Stimulated activated CD8-positive, alpha-beta memory T cell treated with anti-CD3 and anti-CD28 coated beads, Interleukin-4, amount 100 ng/mL, for 24 hours (primary cell): ENCODE measurements around the gene RAB8B.

Source experiments
- DNase-seq: peaks from one replicate; pipeline ENCODE4 v3.0.0-alpha.2; 2020; ENCODE audit warnings: low read depth

Gene RAB8B

DNA sequence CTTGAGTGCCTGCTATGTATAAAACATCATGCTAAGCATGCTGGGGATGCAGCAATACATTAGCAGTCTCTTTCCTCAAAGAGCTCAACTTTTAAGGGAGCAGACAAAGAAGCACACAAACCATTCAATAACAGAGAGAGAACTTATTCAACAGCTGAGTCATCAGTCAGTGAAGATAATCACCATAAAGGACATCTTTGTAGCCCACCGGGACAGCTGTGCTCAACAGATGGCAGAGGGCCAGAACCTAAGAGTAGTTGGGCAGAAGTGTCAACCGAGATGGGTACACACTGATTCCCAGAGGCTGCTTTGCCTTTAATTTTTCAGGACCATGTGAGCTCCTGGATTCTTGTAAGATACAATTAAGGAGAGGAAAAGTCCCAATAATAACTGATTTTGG lies 4.2 kb upstream of the RAB8B start:
- no peak for DNase-seq

DNA sequence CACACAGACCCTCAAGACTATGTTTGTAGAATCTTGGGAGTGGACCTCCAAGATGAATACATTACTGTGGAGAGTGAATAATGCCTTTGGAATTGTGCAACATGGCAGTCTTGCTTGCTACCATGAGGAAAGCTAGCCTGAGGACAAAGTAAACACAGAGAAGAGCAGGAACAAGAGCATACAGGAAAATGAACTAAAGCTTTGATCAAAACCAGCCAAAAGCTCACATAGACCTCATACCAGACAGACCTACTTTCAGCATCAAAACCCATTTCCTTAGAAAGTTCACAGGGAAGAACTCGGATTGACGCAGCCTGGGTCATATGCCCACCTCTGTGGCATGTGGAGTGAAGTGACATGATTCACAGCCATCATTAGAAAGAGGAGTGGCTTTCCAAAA lies 3.3 kb upstream of the RAB8B start:
- DNase-seq = no peak

DNA sequence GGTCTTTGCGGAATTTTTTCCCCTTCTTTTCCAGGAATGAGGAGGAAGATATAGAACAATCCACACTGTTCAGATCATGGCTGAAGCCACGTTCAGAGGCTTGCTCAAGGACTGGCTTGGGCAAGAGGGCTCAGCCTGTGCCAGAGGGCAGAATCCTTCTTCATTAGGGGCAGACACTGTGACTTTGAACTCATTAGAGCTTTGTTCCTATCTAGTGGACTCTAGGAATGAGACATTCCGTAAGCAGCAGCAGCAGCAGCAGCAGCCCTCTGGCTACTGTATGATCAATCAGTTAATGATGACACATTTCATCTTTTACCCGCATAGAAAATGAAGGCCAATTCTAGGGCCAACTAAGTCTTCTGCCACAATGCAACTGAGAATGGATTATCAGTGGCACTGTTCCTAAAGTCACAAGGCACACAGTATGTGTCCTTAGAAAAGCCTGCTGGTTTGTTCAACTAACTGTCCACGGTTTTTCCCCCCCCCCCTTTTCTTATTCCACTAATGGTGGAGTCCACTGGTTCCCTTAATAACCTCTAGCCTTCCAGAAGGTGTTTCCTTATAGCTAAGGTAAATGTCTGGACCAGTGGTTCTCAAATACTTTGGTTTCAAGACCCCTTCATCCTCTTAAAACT lies 1.7 kb upstream of the RAB8B start:
- no peak for DNase-seq

GRCh38 chr15:63188247-63188925 lies 1.0 kb upstream of the RAB8B start:
- no peak for DNase-seq

GRCh38 chr15:63189941-63190768 lies 749 bp downstream of the RAB8B start:
- no peak for DNase-seq

DNA sequence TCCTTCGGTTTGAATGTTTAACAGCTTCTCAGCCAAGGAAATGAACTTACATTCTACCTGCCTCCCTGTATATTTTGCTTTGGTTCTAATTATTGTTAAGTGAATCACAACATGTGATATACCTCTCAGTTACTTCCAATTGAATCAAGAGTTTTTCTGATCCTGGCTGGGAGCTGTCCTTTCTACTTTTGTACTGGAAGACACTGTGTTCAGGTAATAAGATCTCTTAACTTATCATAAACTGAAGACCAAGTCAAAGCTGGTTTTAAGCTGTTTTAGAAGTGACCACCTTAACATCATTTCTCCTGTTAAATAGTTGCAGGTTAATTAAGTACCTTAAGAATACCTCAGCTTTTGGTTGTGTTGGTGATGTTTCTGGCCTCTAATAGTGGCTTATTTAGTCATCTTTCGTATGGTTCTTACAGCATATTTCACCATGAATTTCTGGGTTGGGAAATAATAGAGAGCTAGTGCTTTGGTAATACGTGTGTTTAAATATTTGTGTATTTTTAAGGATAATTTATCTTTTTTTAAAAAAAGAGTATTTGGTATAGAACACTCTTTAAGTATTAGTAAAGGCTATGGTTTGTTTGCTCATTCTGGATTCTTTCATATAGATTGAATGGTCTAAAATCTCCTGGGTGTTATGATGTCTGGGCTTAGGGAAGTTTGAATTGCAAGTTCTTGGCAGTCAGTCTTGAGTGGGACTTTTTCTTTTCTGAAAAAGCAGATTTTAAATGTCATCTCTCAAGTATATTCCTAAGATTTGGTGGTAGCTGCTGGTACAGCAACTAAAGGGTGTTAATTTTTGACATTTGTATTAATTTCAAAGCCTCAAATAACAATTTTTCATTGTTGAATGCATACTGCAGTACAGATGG lies 1.6 kb downstream of the RAB8B start:
- DNase-seq = no peak

DNA sequence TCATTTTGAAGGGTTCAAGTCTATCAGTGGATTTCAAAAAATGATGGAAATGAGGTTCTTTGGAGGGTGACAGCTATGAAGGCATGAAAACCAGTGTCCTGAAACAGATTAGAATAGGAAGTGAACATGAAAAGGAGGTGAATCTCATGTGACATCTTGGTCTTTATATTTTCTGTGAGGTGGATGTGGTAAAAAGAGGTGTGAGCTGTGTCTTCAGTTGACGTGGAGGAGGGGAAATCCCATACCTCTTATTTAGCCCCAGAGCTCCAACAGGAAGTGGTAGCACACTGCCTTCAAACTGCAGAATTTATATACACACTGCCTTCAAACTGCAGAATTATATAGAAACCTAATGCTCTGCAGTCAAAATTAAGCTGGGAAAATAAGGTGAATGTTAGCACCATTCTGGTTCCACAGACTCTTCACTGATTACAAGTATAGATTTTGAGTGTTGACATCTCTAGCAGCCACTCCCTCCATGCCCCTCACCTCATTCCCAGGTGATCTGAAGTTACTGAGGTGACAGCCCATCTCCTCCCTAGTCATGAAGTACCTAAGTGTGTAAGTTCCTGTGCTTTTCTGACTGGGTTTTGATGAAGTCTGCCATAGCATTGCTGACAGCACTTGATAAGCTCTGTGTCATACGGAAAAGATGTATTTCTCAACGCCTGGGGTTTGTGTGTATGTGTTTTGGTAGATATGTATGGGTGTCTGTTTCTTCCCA lies 2.7 kb downstream of the RAB8B start:
- no peak for DNase-seq

DNA sequence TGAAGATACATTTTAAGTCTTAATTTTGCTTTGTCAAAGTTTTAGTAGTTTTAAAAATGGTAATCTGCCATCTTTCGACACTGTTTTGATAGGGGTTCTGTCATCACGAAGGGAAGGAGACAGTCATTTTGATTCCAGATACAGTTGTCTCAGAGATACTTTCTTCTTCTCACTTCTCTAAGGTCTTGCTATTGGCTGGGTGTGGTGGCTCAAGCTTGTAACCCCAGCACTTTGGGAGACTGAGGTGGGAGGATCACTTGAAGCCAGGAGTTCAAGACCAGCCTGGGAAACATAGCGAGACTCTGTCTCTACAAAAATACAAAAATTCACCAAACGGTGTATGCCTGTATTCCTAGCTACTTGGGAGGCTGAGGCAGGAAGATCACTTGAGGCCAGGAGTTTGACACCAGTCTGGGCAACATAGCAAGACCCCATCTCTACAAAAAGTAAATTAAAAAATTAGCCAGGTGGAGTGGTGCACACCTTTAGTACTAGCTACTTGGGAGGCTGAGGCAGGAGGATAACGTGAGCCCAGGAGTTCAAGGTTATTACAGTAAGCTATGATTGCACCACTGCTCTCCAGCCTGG lies 3.3 kb downstream of the RAB8B start:
- DNase-seq = no peak

DNA sequence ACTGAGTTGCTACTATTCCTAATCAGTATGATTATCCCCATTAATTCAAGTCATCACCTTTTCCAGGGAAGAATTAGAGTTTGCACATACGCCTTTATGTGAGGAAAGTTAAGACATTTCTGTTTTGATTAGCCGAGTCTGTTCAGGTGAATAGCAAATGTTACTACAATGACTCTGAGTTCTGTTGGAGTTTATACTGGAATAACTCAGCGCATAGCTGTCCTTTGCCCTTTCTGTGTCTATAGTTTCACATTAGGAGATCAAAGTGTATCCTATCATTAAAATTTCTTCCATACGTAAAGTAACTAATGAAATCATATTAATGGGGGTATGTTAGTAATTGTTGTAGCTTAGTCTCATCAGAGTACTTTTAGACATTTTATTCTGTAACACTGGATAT lies 4.9 kb downstream of the RAB8B start:
- DNase-seq = no peak

GRCh38 chr15:63194880-63195568 lies 5.6 kb downstream of the RAB8B start:
- no peak for DNase-seq

GRCh38 chr15:63195569-63196015 lies 6.2 kb downstream of the RAB8B start:
- DNase-seq = no peak

- no peak for DNase-seq
Observed at GRCh38 chr15:63196842-63197241, 7.4 kb downstream of the RAB8B start.

- DNase-seq = no peak
Observed at GRCh38 chr15:63197626-63198025, 8.2 kb downstream of the RAB8B start.

- DNase-seq = no peak
Observed at GRCh38 chr15:63198371-63199250, 9.2 kb downstream of the RAB8B start.

GRCh38 chr15:63200464-63201249 lies 11.3 kb downstream of the RAB8B start:
- DNase-seq = no peak

DNA sequence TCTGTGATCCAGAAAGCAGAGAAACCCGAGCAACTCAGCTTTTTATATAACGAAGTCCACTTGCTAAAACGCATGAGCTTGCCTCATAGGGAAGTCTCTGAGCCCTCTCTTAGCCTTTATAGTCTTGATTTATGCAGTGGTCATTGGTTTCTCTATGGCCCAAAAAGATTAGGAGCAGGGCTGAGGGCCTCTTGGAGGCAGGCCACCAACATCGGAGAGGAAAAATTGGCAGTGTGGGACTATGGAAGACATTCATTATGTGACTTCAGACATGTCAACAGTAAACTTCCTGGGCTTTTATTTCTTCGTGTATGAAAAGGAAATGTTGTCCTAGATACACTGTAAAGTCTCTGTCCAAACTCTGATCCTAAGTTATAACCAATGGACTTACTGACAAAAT lies 13.5 kb downstream of the RAB8B start:
- DNase-seq = no peak

DNA sequence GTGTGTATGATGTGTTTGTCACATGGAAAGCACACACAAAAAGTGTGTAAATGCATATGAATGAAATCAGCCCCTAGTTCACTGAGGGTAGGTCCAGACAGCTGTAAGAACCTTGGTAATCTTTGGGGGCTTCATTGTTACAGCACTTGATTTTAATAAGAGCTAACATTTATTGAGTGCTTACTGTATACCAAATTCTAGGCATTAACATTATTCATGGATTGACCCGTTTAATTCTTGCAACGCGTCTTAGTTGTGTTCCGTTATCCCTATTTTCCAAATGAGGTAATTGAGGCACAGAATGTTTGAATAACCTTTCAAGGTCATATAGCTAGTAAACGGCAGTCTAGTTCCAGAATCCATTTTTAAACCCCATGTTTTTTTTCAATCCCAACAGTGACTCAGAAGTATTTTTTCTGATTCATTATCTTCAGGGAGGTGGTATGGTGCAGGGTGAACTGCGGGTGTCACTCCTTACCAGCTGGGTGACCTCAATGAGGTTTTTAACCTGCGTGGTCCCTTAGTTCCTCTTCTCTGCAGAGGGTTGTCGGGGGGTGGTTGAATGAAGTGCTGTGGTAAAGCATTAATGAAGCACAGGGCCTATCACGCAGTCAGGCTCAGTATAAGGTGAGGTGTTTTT lies 14.2 kb downstream of the RAB8B start:
- no peak for DNase-seq

DNA sequence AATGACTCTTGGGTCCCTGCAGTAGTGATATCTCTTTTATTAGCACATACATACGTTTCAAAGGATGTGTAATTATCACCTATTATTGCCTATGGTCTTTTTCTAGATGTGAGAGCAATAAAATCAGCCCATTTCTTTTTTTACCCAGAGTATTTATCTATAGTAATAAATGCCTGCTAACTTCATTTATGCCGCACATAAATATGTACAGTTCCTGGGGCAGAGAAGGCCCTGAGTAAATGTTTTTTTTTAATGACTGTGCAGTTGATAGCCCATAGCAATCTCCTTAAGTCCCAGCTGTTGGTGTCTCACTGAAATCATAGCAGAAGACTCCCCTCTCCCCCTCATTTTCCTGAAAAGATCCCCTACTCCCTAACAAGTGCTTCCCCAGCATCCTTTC lies 16.7 kb downstream of the RAB8B start:
- DNase-seq = no peak
